Renal pelvis (tissue), 4 donors: ENCODE measurements around the gene PCDHGA9. TPM values are rescaled to one million over a fixed set of nuclear protein-coding genes. Genes with fewer than 3 reads are reported as not detected.
"Not testable (repeated sequence)": the region's sequence is repeated elsewhere in the genome, so short reads cannot be mapped to it uniquely, and the experiment has no call there.

Experiments used
- DNase-seq: peaks from one replicate; pipeline ENCODE4 v3.0.0-alpha.2; 2013
- polyA plus RNA-seq, 3 donors: library from polyadenylated mRNA; unstranded; fragments of 120-200 nt; gene quantifications; one replicate each; pipeline ENCODE4 v1.2.1, GENCODE V29; 2013; ENCODE audit not compliant: insufficient read length in 3 of 3

PCDHGA9 gene
- polyA plus RNA-seq, 3 donors, result 4.8 to 6.1 (median 5.5) TPM

GRCh38 chr5:141409598-141410306 is 7.2 kb downstream of the PCDHGA9 start:
- DNase-seq, result no peak

GRCh38 chr5:141411575-141411974 is 9.0 kb downstream of the PCDHGA9 start:
- no peak for DNase-seq

GRCh38 chr5:141412854-141413539 is 10.4 kb downstream of the PCDHGA9 start, which contains the start of gene PCDHGA10:
Gene PCDHGA10, plus strand, starts transcription at chr5:141412987. Its CDS starts 189 bp downstream, at chr5:141413176.
- no peak for DNase-seq

GRCh38 chr5:141413540-141414069 is 11.0 kb downstream of the PCDHGA9 start:
- no peak for DNase-seq

- not testable (repeated sequence) for DNase-seq
Observed at GRCh38 chr5:141414548-141415274, 12.1 kb downstream of the PCDHGA9 start.

- DNase-seq, result not testable (repeated sequence)
Observed at GRCh38 chr5:141415275-141415618, 12.7 kb downstream of the PCDHGA9 start.

- peak; percentile 42 for DNase-seq
Observed at GRCh38 chr5:141417494-141418172, 15.1 kb downstream of the PCDHGA9 start, which contains the start of gene PCDHGB7. Gene PCDHGB7, plus strand, starts transcription at chr5:141417677. Its CDS starts 183 bp downstream, at chr5:141417860.

GRCh38 chr5:141419074-141419880 is 16.7 kb downstream of the PCDHGA9 start:
- no peak for DNase-seq

GRCh38 chr5:141420855-141421488 is 18.4 kb downstream of the PCDHGA9 start, which contains the start of gene PCDHGA11:
Gene PCDHGA11, plus strand, starts transcription at chr5:141421051. Its CDS starts 177 bp downstream, at chr5:141421228.
- peak; percentile 29 for DNase-seq

- no peak for DNase-seq
Observed at GRCh38 chr5:141421489-141421855, 18.9 kb downstream of the PCDHGA9 start.

- DNase-seq, result no peak
Observed at GRCh38 chr5:141422742-141423291, 20.2 kb downstream of the PCDHGA9 start.

GRCh38 chr5:141427783-141428426 is 25.3 kb downstream of the PCDHGA9 start:
- DNase-seq, result no peak

- peak; percentile 17 for DNase-seq
Observed at GRCh38 chr5:141430332-141431113, 27.9 kb downstream of the PCDHGA9 start, which contains the start of gene PCDHGA12. Gene PCDHGA12, plus strand, starts transcription at chr5:141430507. Its CDS starts 253 bp downstream, at chr5:141430760.

GRCh38 chr5:141431286-141431685 is 28.7 kb downstream of the PCDHGA9 start:
- no peak for DNase-seq

- not testable (repeated sequence) for DNase-seq
Observed at GRCh38 chr5:141432308-141432707, 29.7 kb downstream of the PCDHGA9 start.

- DNase-seq, result not testable (repeated sequence)
Observed at GRCh38 chr5:141432726-141433125, 30.1 kb downstream of the PCDHGA9 start.

GRCh38 chr5:141434006-141434405 is 31.4 kb downstream of the PCDHGA9 start:
- no peak for DNase-seq

GRCh38 chr5:141437221-141437620 is 34.6 kb downstream of the PCDHGA9 start:
- DNase-seq, result no peak
